ENCODE measurements around the gene TBCD.

DNA sequence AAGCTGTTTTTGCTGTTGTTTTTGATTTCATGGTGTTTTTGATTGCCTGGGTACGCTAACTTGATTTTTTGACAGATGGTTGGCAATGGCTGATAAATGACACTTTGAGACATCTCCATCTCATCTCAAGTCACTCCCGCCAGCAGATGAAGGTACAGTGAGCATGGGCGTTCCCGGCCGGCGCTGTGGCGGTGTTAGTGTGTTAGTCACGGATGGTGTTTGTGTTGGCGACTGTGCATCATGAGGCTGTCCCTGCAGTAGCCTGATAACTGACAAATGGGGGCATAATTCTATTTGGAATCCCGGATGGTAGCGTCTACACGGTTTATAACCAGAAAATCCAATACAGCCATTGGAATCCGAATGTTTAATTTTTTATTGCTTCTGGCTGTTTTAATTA lies 169.6 kb downstream of the TBCD start:
- TF ChIP-seq POLR2AphosphoS5 (IDR thresholded peaks at IDR 0.05) (no peak), SMC3 (conservative IDR thresholded peaks at IDR 0.05; ENCODE audit: poor library complexity) (no peak), EP300 (conservative IDR thresholded peaks at IDR 0.05; ENCODE audit: poor library complexity, severe bottlenecking) (no peak)
- TF ChIP-seq, protein P1, sequence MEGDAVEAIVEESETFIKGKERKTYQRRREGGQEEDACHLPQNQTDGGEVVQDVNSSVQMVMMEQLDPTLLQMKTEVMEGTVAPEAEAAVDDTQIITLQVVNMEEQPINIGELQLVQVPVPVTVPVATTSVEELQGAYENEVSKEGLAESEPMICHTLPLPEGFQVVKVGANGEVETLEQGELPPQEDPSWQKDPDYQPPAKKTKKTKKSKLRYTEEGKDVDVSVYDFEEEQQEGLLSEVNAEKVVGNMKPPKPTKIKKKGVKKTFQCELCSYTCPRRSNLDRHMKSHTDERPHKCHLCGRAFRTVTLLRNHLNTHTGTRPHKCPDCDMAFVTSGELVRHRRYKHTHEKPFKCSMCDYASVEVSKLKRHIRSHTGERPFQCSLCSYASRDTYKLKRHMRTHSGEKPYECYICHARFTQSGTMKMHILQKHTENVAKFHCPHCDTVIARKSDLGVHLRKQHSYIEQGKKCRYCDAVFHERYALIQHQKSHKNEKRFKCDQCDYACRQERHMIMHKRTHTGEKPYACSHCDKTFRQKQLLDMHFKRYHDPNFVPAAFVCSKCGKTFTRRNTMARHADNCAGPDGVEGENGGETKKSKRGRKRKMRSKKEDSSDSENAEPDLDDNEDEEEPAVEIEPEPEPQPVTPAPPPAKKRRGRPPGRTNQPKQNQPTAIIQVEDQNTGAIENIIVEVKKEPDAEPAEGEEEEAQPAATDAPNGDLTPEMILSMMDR (IDR thresholded peaks at IDR 0.05; ENCODE audit: poor library complexity, severe bottlenecking): no peak

Measured in neural cell (in vitro differentiated cells).